Neural cell (in vitro differentiated cells): ENCODE data around the gene ISG15.

ENCODE experiments used
- EZH2 ChIP-seq: fragments of 200-600, 300-800 bp; shearing (Covaris generic), sonication (generic); IDR thresholded peaks from 2 replicates; pipeline ENCODE4 v1.6.1; 2014; ENCODE audit warnings: antibody characterized with exemption, low read length, borderline replicate concordance, mild to moderate bottlenecking; ENCODE audit not compliant: insufficient read depth, poor library complexity, severe bottlenecking
- POLR2AphosphoS5 ChIP-seq: IDR thresholded peaks from 2 replicates; pipeline ENCODE4 v1.6.1; 2012
- RAD21 ChIP-seq: fragments of 450-650 bp; conservative IDR thresholded peaks from 2 replicates; pipeline ENCODE4 v1.6.1; 2014; ENCODE audit warnings: antibody characterized with exemption, mild to moderate bottlenecking, moderate library complexity
- TAF1 ChIP-seq: IDR thresholded peaks from 2 replicates; pipeline ENCODE4 v1.6.1; 2012; ENCODE audit warnings: low read depth
- TF ChIP-seq, protein P1 (sequence below): fragments of 450-650 bp; IDR thresholded peaks from 2 replicates; pipeline ENCODE4 v1.5.1; 2014; ENCODE audit warnings: antibody characterized with exemption, mild to moderate bottlenecking, moderate library complexity; ENCODE audit not compliant: poor library complexity, severe bottlenecking

DNA sequence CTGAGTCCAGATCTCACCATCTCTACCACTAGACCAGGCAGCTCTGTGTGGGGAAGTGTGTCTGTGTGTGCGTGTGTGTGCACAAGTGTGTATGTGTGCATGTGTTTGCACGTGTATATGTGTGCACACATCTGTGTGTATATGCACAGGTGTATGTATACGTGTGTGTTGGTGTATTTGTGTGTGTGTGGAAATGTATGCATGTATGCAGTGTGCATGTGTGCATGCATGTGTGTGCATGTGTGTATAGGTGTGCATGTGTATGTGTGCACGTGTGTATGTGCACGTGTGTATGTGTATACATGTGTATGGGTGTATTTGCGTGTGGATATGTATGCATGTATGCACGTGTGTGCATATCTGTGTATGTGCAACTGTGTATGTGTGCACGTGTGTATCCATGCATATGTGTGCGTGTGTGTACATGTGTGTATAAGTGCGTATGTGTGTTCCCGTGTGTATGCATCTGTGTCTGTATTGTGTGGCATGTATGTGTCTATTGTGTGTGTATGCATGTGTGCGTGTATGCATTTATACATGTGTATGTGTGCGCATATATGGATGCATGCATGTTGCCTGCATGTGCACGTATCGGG lies 43.9 kb upstream of the ISG15 start:
- TF ChIP-seq, protein P1, sequence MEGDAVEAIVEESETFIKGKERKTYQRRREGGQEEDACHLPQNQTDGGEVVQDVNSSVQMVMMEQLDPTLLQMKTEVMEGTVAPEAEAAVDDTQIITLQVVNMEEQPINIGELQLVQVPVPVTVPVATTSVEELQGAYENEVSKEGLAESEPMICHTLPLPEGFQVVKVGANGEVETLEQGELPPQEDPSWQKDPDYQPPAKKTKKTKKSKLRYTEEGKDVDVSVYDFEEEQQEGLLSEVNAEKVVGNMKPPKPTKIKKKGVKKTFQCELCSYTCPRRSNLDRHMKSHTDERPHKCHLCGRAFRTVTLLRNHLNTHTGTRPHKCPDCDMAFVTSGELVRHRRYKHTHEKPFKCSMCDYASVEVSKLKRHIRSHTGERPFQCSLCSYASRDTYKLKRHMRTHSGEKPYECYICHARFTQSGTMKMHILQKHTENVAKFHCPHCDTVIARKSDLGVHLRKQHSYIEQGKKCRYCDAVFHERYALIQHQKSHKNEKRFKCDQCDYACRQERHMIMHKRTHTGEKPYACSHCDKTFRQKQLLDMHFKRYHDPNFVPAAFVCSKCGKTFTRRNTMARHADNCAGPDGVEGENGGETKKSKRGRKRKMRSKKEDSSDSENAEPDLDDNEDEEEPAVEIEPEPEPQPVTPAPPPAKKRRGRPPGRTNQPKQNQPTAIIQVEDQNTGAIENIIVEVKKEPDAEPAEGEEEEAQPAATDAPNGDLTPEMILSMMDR, result no peak
- TF ChIP-seq POLR2AphosphoS5, result no peak
- no peak for TF ChIP-seq TAF1
- TF ChIP-seq RAD21, result no peak
- TF ChIP-seq EZH2, result no peak
